ENCODE data around the gene DEAF1. TPM values are rescaled to one million over a fixed set of nuclear protein-coding genes. Genes with fewer than 3 reads are reported as not detected.

DEAF1 gene
- total RNA-seq, 4 donors from 2014 or later: 14.8 to 42.4 (median 25.2) TPM

- Histone ChIP-seq H3K27ac (no peak overlapping the region), H3K4me3 (no peak overlapping the region), H3K9me3 (no peaks in the 10 kb centered on the region), H3K27me3 (no peaks in the 10 kb centered on the region), H3K4me1 (peaks cover 18 to 23% of the 10 kb centered on the region in 2 donors), H3K36me3 (peaks cover 0 to 89% of the 10 kb centered on the region in 2 donors)
- ATAC-seq (no peak), DNase-seq (no peak)
- TF ChIP-seq POLR2A (IDR thresholded peaks at IDR 0.05): no peak
- TF ChIP-seq CTCF (IDR thresholded peaks at IDR 0.05 in 4 of 5, conservative IDR thresholded peaks at IDR 0.05 in 1 of 5): no peak
- intact Hi-C loops (cut with DNase I; ENCODE audit: low total_unique reads) (no loop called here), in situ Hi-C loops (cut with MboI; ENCODE audit: low sequenced_read_pairs in 4 of 4) (no loop called here)
Measured at GRCh38 chr11:608791-609251, 86.2 kb downstream of the DEAF1 start.

GRCh38 chr11:607971-608659 is 86.9 kb downstream of the DEAF1 start:
- Histone ChIP-seq H3K36me3 (peaks cover 0 to 92% of the 10 kb centered on the region in 2 donors), H3K4me1 (peaks cover 14 to 16% of the 10 kb centered on the region in 2 donors), H3K27ac (no peak overlapping the region), H3K9me3 (no peaks in the 10 kb centered on the region), H3K27me3 (no peaks in the 10 kb centered on the region), H3K4me3 (no peak overlapping the region)
- no peak for DNase-seq
- TF ChIP-seq CTCF (IDR thresholded peaks at IDR 0.05 in 4 of 5, conservative IDR thresholded peaks at IDR 0.05 in 1 of 5) (no peak), POLR2A (IDR thresholded peaks at IDR 0.05) (no peak)
- ATAC-seq: no peak
- intact Hi-C loops (cut with DNase I; ENCODE audit: low total_unique reads): no loop called here
- in situ Hi-C loops (cut with MboI; ENCODE audit: low sequenced_read_pairs in 4 of 4): no loop called here

GRCh38 chr11:607020-607780 is 87.8 kb downstream of the DEAF1 start:
- Histone ChIP-seq H3K27ac (no peak overlapping the region), H3K36me3 (peaks cover 0 to 96% of the 10 kb centered on the region in 2 donors), H3K27me3 (no peaks in the 10 kb centered on the region), H3K4me3 (no peak overlapping the region), H3K4me1 (peaks cover 5 to 7% of the 10 kb centered on the region in 2 donors), H3K9me3 (no peaks in the 10 kb centered on the region)
- DNase-seq (no peak), ATAC-seq (no peak)
- in situ Hi-C loops (cut with MboI; ENCODE audit: low sequenced_read_pairs in 4 of 4) (no loop called here), intact Hi-C loops (cut with DNase I; ENCODE audit: low total_unique reads) (no loop called here)
- TF ChIP-seq CTCF (IDR thresholded peaks at IDR 0.05 in 4 of 5, conservative IDR thresholded peaks at IDR 0.05 in 1 of 5) (no peak), POLR2A (IDR thresholded peaks at IDR 0.05) (no peak)

GRCh38 chr11:606245-606644 is 88.8 kb downstream of the DEAF1 start:
- H3K9me3 ChIP-seq: no peaks in the 10 kb centered on the region
- intact Hi-C loops (cut with DNase I; ENCODE audit: low total_unique reads): no loop called here
- ATAC-seq (no peak), DNase-seq (no peak)
- no peak overlapping the region for H3K27ac ChIP-seq
- no peak overlapping the region for H3K4me3 ChIP-seq
- in situ Hi-C loops (cut with MboI; ENCODE audit: low sequenced_read_pairs in 4 of 4): no loop called here
- H3K4me1 ChIP-seq: no peaks in the 10 kb centered on the region
- no peaks in the 10 kb centered on the region for H3K27me3 ChIP-seq
- TF ChIP-seq CTCF (IDR thresholded peaks at IDR 0.05 in 4 of 5, conservative IDR thresholded peaks at IDR 0.05 in 1 of 5): no peak
- TF ChIP-seq POLR2A (IDR thresholded peaks at IDR 0.05): no peak
- H3K36me3 ChIP-seq: peaks cover 0 to 96% of the 10 kb centered on the region in 2 donors

Measured in gastrocnemius medialis (tissue), 4 donors.